GM10266 (cell line): Measurements from ENCODE around the gene SP9.

ENCODE experiments used
- DNase-seq: peaks from one replicate; pipeline ENCODE4 v3.0.0; 2012; ENCODE audit errors: extremely low spot score
- CTCF ChIP-seq: IDR thresholded peaks from 2 replicates; pipeline ENCODE4 v1.5.1; 2012; ENCODE audit warnings: mild to moderate bottlenecking, low read depth; ENCODE audit not compliant: control insufficient read depth, insufficient read depth; ENCODE audit errors: missing control alignments

SP9 gene

GRCh38 chr2:174324530-174324929 is 10.2 kb upstream of the SP9 start:
- no peak for TF ChIP-seq CTCF
- DNase-seq: no peak

GRCh38 chr2:174325373-174326160 is 9.2 kb upstream of the SP9 start:
- peak; percentile 35 for DNase-seq
- TF ChIP-seq CTCF: no peak

GRCh38 chr2:174326161-174327020 is 8.4 kb upstream of the SP9 start:
- TF ChIP-seq CTCF: no peak
- DNase-seq: peak; percentile 42

- DNase-seq: peak; percentile 33
- no peak for TF ChIP-seq CTCF
Measured at GRCh38 chr2:174327021-174327840, 7.5 kb upstream of the SP9 start.

GRCh38 chr2:174327841-174328113 is 7.0 kb upstream of the SP9 start:
- no peak for TF ChIP-seq CTCF
- DNase-seq: no peak

GRCh38 chr2:174328114-174328960 is 6.4 kb upstream of the SP9 start:
- TF ChIP-seq CTCF: no peak
- peak; percentile 24 for DNase-seq
